HG02852 (cell line): ENCODE measurements around the gene CFL2.
"Not testable (repeated sequence)": the region's sequence is repeated elsewhere in the genome, so short reads cannot be mapped to it uniquely, and the experiment has no call there.

ENCODE experiments used
- ATAC-seq: cut with Tn5 transposase; IDR thresholded peaks from one replicate; pipeline ENCODE4 v1.9.1; 2021; ENCODE audit warnings: mild to moderate bottlenecking, moderate library complexity; ENCODE audit not compliant: unreplicated experiment

Gene CFL2

DNA sequence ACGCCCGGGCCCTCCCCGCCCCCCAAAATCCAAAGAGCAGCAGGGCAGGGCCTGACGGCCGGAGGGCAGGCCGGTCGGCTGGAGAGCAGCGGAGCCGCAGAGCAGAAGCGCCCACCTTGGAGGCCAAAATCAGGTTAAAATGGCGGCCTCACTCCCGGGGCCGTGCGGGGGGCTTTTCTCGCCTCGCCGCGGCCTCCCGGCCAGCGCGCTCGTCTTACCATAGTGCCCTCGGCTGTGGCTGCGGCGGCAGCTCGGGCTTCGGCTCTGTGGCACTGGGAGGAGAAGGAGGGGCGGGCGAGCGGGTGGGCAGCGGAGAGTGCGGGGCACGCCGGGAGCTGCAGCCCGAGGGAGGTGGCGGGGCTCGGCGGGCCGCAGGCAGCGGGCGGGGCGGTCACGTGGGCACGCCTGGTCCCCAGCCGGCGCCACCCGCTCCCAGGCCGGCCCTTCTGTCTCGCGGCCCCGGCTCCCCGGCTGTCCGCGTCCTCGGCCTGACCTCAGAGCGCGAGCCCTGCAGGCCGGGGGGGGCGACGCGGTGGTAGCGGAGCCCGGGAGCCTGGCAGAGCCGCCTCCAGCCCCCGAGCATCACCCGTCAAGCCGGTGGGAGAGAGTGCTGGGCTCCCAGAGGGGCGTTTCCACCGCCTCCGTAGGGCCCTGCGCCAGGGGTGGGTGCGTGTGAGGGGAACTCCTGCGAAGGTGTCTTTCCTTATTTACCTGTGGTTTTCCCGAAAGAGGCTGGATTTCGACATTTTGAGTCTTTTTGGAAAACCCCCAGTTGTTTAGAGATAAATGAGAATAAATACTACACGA, at the start of gene CFL2:
Gene CFL2, minus strand, starts transcription at position 274 of the 807 bp plus-strand sequence. Its CDS starts 53 bp downstream, at position 221.
- peak; percentile 80 for ATAC-seq

DNA sequence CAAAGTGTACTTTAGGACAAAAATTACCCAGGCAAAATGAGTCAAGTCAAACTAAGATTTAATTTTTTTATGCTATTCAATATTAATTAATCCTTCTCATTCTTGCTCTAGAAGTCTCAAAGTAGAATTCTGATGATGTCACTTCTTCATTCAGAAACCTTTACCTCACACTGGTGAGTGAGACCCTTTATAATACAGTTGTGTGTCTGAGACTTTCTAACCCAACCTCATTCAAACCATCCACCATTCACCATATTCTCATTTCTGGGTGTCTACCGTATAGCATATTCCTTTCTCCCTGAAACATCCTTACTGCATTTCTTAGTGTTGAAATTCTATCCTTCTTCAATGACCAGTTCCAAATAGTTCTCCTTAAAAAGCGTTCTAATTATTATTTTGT, 40.8 kb upstream of the CFL2 start:
- ATAC-seq = no peak

DNA sequence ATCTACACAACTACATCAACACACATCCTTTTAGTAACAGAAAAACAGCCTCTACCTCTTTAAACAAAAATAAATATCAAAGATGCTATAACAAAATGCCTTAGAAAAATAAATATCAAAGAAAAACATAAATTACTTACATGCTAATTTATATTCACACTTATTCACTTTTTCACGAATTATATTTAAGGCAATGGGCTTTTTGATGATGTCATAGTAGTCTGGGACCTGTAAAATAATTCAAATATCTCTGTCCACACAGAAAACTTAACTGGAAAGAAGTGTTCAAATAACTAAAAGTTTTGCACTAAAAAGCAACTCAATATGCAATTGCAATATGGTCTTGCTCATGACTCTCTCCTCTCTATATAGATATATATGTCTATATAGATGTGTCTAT, 40.3 kb upstream of the CFL2 start:
- no peak for ATAC-seq

DNA sequence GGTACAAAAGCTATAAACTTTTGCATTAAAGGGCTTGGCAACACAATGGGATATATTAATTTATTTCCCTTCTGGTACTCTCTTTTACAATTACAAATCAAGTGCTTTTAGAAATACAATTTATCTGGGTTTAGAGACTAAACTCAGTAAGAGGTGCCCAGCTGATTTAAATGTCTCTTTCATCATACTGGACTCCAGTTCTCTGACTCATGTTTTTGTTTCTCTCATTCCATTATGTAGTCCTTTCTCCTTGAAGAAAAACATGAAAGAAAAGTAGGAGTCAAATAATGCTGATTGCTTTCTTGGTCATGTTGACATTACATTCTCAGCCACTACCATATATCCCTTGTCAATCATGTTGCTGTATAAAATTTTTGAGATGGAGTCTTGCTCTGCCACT, 36.3 kb upstream of the CFL2 start:
- ATAC-seq = no peak

DNA sequence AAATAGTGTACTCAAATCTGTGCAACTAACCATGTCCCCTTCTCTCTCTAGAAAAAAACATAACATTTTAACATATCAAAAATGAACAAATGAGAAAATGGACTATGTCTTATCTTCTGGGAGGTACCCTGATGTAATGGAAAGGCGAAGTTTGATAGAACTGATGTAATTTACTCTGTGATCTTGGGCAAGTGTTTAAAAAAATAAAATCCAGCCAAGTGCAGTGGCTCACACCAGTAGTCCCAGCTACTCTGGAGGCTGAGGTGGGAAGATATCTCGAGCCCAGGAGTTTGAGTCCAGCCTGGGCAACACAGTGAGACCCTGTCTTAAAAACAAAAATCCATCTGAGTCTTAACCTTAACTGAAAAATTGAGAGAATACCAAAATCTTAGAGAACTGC, 35.8 kb upstream of the CFL2 start:
- no peak for ATAC-seq

DNA sequence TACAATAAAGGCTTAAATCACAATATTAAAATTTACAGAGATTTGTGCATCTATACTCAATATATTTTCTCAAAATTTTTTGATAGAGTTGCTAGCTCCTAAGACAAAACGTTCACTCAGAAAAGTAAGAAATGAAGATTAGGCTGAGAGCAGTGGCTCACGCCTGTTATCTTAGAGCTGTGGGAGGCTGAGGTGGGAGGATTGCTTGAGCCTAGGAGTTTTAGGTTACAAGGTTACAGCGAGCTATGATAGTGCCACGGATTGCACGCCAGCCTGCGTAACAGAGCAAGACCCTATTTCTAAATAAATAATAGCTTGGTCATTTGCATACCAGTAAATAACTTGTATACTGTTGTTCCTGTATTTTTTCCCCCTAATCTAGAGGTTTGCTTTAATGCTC, 35.0 kb upstream of the CFL2 start:
- ATAC-seq = no peak

DNA sequence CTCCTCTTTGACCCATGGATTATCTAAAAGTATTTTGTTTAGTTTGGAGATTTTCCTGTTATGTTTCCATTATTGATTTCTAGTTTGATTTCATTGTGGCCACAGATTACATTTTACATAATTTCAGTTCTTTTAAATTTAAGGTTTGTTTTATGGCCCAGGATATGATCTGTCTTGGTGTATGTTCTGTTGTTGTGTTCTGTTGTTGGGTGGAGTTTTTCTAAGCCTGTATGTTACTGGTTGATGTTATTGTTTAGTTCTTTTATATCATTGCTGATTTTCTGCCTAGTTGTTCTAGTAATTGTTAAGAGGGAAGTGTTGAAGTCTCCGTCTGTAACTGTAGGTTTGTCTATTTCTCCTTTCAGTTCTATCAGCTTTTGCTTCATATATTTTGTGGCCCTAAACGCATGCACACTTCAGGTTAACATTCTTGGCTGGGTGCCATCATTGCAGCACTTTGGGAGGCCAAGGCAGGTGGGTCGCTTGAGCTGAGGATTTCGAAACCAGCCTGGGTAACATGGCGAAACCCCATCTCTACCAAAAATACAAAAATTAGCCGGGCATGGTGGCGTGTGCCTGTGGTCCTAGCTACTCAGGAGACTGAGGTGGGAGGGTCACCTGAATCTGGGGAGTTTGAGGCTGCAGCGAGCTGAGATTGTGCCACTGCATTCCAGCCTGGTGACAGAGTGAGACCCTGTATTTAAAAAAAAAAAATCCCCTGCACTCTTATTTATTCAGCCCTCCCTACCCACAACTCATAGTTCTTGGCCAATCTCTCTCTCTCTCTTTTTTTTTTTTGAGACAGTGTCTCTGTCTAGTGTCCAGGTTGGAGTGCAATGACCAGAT, 28.1 kb upstream of the CFL2 start:
- ATAC-seq = no peak

DNA sequence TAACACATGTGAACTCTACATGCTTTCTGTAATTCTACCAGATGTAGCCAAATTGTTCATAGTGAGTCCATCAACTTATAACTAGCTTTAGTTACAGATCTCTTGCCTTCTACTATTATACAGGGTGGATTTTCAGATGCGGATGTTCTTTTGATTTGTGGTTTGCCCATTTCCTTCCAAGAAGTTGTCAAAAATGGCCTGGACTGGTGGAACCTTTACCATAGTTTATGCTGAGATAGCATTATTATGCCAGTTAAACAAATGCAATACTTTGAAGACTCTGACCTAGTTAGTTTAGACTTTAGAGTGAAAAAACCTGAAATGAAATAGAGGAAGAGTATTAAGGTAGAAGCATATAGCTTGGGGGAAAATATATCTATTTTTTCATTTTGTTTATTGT, 27.4 kb upstream of the CFL2 start:
- no peak for ATAC-seq

DNA sequence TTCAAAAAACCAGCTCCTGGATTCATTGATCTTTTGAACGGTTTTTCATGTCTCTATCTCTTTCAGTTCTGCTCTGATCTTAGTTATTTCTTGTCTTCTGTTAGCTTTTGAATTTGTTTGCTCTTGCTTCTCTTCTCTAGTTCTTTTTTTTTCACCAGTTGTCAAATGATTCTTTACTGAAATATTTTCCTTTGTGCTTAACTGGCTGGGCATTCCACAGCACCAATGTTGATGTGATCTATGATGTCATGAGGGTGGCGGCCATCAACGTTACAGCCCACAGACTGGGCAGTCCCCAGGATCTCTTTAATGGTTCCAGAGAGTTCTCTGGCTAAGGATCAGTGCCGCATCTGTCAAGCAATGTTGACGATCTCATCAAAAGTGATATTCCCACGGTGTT, 25.7 kb upstream of the CFL2 start:
- not testable (repeated sequence) for ATAC-seq

DNA sequence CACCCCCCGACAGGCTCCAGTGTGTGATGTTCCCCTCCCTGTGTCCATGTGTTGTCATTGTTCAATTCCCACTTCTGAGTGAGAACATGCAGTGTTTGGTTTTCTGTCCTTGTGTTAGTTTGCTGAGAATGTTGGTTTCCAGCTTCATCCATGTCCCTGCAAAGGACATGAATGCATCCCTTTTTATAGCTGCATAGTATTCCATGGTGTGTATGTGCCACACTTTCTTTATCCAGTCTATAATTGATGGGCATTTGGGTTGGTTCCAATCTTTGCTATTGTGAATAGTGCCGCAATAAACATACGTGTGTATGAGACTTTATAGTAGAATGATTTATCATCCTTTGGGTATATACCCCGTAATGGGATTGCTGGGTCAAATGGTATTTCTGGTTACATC, 22.7 kb upstream of the CFL2 start:
- ATAC-seq = not testable (repeated sequence)

DNA sequence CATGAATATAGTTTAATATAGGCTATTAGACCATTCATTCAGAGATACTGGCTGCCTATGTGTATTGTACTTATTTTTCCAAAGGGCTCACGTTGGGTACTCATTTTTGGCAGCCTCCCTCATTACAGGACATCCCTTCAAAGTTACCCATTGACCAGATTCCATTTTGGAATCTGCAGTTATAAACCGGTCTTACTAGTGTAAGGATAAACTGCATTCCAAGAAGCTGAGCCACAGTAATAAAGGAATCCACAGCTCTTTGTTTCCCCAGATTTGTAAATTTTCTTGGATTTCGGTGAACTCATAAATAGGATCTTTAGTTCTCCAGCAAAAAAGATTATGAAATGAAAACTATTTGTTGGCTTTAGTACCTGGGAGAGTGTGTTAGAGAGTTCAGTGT, 18.9 kb upstream of the CFL2 start:
- ATAC-seq = no peak

DNA sequence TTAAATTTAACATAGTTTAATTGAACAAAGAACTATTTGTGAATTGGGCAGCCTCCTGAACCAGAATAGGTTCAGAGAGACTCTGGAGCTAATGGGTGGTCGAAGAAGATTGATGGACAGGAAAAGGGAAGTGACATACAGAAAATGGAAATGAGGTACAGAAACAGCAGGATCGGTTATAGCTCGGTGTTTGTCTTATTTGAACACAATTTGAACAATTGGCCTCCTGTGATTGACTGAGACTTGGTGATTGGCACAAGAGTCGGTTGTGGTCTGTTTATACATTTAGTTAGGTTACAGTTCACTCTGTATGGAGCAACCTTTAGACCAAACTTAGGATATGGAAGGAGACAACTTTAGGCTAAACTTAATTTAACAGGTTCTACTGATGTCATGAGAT, 18.4 kb upstream of the CFL2 start:
- no peak for ATAC-seq

DNA sequence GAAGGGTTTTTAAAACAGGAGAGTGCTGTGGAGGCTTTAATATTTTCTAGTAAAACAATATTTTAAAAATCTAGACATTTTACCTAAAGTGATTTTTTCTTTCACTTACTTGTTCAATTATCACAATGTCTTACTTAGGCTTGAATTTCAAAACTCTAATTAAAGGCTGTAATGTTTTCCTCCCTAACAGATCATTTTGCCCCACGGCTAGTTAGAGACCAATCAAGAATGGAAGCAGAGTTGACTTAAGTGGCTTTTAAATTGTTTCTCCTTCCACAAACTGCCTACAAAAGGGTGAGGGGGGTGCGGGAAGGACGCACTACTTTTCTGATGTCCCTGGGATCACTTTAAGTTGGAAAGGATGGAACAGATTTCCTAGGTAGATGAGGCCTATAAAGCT, 9.5 kb upstream of the CFL2 start:
- no peak for ATAC-seq

DNA sequence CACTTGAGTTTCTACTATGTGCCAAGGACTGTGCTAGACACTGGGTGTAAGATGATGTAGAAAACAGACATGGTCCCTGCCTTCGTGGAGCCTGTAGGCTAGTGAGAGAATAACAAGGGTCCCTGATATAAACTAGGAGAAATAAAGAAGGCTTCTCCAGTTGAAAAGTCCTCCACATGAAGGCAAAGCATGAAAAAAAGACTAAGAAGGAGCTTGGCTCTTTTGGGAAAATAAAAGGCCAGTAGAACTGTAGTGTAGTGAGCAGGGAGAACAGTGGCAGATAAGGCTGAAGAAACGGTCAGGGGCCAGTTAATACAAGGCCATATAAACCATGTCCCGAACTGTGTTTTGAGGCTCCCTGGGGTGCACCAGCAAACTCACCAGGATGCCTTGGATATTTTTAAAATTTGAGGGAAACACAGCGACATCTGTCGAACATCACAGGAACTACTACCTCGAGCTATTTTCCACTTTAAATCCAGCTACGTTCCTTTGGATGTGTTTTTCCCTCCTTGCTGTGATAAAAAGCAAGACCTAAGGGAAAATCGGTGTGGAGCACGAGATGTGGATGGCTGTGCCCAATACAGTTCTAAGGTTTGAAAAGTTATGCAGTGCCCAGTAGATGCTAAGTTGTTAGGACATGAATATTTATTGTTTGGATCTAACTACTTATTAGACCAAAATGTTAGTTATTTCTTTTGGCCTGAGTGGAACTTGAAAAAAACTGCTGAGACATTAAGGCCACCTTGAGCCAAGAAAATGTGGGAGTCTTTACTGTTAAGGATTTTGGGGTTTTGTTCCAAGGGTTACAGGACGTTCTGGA, 8.5 kb upstream of the CFL2 start:
- ATAC-seq = no peak

DNA sequence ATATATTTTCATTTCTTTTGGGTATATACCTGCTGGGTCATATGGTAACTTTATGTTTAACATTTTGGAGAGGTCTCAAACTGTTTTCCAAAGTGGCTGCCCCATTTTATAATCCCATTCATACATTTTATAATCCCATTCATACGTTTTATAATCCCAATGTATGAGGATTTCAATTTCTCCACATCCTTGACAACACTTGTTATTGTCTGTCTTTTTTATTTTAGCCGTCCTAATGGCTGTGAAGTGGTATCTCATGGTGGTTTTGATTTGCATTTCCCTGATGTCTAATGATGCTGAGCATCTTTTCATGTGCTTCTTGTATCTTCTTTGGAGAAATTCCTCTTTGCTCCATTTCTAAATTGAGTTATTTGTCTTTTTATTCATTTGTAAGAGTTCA, 6.7 kb upstream of the CFL2 start:
- ATAC-seq = no peak

DNA sequence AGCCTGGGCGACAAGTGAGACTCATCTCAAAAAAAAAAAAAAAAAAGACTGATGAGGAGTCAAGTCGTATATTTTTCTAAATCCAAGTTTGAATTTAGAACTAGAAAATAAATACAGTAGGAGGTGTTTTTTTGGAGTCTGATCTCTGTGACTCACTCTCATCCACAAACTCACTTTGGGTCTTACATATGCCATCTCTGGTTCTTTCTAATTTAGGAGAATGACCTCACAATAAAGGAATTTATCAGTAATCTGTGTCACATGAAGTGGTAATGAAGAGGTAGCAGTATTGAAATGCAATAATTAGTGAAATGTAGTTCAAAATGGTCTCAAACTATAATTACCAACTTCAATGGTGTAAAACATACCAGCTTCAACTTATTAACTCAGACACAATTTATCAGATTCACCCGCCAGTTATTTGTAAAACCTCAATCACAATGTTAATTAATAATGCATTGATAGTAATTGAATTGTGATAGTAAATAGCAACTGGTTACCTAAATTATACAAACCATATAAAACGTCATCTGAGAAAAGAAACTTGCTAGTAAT, 4.4 kb upstream of the CFL2 start:
- no peak for ATAC-seq

DNA sequence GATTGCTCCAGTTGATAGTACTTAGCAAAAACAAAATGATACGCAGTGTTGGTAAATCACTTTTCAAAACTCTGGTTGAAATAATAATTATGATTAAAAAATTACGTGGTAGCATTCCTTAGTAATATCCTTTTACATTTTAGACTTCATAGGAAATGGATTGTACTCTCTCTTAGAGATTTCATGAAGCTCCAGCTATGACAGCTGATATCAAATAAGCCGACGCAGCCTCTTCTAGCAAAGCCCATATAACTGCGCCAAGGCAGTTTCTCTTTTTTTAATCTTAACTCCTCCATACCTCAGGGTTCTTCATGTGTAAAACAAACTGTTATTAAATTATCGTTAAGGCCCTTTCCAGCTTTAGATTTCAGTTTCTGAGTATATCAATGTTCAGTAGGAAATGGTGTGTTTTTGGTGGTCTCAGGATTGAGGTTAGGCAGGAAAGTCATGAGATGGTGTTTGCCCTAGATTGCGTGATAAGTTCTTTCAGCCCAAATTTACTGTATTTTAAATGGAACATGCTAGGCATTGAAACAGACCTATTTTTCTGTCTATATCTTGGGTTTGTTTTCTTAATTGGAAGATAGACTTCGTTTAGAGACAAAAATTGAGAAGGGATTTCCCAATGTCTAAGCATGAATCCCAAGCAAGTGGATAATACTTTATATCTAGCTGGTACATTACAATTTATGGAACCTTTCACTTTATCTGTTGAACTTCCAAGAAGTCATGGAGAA, 902 bp upstream of the CFL2 start:
- no peak for ATAC-seq

DNA sequence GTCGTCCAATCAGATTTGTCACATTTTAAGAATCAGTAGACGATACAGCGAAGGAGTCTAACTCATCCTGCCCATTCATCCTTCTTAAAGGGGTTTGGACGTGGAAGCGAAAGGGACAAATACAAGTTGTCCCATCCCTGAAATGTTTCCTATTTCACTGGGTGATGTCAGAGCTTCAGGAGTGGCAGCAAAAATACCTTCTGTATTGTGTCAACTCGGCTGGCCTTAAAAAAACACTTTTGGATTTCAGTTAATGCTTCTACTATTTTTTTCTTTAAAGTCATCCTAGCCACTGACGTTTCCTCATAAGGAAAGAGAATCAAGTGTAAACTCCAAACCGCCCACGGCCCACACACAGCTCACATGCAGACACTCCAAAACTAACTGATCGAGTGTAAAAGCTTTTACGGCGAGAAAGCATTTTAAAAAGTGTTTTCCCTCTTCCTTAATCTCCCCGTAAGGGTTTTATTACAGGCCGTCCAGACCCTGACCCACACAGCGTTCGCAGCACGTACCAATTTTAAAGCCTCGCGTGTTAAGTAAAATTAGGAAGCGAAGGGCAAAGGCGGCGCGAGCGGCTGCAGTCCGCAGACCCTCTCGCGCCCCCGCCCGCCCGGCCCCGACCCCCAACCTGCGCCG, 593 bp downstream of the CFL2 start:
- ATAC-seq = peak; percentile 16

DNA sequence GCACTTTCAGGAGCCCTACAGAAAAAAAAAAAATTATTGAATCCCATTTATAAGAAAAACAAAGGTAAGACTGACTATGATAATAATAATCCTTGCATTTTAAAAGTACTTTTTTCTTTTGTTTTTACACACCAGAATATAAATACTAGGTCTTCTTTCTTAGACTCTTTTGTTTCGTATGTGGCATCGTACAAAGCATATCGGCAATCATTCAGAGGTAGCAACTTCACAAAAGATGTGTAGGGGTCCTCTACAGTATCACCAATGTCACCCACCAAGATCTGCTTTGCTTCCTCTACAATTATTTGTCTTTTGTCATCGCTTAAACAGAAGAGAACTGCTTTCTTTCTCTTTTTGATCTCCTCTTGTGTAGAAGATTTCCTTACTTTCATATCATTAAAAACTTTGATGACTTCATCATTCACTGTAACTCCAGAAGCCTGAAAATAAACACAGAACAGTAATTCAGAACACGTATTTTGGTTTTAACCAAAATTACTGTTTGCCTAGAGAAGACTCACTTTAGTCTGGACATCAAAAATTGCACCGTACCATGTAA, 1.2 kb downstream of the CFL2 start:
- ATAC-seq = no peak
